GM21529 (cell line): Measurements from ENCODE around the gene PFDN2.
"Not testable (repeated sequence)": the region's sequence is repeated elsewhere in the genome, so short reads cannot be mapped to it uniquely, and the experiment has no call there.

Source experiments
- ATAC-seq: cut with Tn5 transposase; IDR thresholded peaks from one replicate; pipeline ENCODE4 v1.9.1; 2021; ENCODE audit not compliant: unreplicated experiment

PFDN2 gene

DNA sequence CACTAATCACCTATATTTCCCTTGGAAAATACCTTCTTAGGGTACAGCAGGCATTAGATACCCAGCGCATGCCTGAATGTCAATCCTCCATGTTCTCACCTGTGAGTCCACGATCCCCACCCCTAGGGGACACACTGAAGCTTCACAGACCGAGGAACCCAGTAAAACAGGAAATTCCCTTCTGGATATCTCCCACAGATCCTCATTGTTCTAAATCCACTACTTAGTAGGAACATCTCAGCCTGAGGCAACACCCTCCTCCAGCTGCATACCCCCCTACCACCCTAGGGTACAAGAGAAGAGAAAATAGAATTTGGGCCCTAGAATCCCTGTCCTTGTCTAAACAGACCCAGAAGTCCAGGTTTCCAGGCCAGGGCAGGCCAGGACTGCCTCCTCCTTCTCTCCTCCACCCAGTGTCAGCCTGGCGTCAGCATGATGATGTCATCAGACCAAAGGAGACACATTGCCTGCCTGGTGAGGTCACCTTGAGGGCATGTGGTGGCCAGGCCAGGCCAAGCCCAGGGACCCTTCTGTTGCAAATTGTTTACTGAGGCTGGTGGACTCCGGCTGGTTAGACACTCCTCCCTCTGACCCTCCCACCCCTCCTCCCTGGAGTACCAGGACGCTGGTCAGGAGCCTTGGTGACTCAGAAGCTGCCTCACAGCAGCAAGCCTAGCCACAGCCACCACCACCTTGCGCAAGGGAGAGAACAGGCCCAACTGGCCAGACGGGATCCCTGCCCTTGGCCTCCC lies 34.7 kb downstream of the PFDN2 start:
- no peak for ATAC-seq

DNA sequence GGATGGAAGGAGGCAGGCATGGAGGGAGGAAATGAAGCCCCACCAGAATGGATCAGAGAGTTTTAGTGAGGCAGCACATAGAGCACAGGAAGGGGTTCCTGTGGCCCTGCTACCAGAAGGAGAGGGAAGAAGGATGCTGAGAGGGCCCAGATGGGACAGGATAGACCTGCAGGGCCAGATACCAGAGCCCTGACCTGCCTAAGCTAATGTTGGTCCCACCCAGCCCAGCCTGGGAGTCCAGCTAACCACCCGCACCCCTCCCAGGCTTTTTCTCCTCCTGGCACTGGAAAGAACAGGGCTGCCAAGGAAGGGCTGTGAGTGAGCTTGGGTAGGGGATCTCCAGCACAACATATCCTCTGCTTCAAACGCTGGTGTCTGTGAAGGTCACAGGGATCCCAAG lies 35.4 kb downstream of the PFDN2 start:
- ATAC-seq = no peak

DNA sequence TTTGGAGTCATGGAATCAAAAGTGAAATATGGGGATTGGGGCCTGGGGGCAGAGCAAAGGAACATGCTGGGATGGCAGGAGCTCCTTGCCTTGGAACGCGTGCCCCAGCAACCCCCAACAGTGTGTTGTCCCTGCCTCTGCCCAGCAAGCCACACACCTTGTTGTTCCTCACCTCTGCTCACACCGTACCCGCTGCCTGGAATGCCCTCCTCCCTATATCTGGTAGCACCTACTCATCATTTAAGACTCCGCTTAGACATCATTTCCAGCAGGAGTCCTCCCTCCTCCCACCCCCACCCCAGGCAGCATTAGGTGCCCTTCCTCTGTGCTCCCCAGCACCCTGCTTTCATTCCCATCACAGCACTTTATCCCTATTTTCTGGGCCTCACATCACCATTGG lies 36.3 kb downstream of the PFDN2 start:
- no peak for ATAC-seq

DNA sequence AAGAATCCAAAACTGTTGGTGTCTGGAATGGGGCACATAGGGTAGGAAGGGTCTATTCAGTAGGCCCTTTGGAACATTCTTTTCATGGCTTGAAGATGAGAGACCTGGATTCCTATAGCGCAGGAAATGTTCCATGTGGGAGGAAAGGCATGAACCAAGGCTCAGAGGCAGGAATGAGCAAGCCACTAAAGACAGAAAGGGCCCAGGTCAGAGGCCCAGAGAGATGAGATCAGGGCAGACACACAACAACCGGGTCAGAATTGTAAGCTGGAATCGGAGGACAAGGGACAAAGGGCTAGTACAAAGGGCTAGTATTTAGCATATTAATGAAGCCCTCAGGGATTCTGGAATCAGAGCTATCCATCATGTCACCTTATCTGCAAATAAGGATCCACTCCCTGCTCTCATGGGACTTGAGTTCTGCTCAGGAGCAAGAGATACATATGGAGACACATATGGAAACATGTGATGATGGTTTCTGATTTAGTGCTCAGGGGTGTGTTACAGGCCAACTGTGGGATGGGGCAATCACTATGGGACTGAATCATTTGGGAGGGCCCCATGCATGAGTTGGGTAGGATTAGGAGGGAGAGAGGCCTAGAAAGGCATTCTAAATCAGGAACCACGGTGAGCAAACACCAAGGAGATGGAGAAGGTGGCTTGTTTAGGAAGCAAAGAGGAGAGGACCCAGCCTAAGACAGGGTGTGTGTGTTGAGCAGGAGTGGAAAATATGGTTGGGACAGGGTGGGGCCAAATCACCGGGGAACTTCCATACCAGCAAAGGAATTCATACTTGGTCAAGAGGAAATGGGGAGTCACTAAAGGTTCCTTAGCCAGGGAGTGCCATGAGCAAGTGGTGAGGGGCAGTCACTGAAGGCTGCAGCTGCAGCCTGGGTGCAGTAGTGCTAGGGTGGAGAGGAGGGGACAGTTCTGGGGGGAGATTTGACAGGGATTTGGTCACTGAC lies 37.1 kb downstream of the PFDN2 start:
- ATAC-seq = no peak

DNA sequence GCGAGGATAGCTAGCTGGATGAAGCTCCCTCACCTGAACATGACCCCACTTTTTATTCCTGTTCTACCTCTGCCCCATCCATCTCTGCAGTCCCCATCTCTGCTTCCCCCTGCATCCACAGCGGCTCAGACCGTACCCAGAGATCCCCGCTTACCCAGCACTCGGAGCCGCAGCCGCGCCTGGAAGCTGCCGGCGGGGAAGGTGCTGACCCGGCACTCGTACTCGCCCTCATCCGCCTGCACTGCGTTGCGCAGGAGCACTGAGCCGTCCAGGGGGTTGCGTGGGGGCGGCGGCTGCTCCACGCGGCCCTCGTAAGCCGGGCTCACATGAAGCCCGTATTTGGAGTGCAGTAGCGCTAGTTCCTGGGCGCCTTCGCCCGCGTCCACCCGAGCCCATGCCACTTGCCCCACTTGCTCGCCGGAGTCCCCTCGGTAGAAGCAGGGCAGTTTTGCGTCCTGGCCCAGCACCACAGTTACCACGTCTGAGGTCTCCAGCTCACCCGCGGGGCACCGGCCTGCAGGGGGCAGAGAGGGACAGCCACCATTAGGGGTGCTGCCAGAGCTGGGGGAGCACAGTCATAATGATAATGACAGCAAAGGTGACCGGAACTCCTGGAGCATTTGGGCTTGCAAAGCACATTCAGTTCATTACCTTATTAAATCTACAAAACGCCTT lies 38.3 kb downstream of the PFDN2 start:
- ATAC-seq = no peak

- no peak for ATAC-seq
These were observed 40.4 kb downstream of the PFDN2 start for GRCh38 chr1:161077426-161077825.

GRCh38 chr1:161076410-161076809 lies 41.4 kb downstream of the PFDN2 start:
- ATAC-seq = no peak

DNA sequence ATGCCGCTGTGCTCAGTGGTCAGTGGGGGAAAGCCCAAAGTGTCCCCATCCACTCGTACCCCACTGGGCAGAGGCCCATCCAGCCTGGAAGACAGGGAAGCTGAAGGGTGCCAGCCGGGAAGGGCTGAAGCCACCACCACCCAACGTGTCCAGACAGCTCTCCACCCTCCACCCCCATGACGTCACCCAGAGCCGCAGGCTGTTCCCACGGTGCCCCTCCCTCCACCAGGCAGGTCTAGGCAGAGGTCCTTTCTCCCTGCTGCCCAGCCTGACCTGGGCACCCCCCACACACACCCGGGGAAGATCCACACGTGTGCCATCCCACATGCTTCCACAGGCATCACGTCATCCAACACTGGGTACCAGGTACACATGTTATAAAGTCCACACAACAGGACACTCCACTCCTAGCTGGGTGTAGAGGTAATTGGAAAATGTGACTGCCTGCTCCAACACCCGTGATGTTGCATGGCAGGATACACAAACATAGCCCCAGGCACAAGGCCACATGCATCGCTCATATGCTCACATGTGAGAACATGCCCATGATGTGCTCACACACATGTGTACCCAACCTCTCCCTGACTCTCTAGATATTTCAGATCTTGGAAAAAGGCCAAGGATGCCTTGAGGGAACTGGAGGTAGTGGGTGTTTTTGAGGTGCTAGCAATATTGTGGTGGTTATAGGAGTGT lies 43.0 kb downstream of the PFDN2 start:
- ATAC-seq = no peak

- no peak for ATAC-seq
These were observed 44.2 kb downstream of the PFDN2 start for GRCh38 chr1:161073474-161074121.

GRCh38 chr1:161072751-161073449 lies 44.9 kb downstream of the PFDN2 start:
- no peak for ATAC-seq

DNA sequence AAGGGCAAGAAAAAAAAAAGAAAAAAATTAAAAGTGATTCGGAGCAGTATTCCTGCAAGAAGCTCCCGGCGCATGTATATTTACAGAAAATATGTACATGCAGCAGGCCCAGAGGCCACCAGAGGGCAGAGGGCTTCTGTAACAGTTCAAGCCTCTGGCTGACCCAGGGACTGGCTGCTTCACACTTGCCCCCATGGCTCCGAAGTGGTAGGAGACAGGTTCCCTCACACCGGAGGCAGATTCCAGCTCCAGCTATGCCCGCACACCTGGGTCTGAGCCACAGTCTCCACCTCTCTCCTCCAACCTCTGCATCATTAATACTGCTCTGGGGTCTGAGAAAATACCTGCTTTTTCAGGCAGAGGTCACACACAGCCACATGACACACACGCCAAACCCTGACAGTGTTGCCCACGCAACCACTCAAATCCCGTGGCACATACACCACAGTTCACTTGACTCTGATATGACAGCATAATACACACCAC lies 45.9 kb downstream of the PFDN2 start:
- no peak for ATAC-seq

GRCh38 chr1:161070761-161071160 lies 47.1 kb downstream of the PFDN2 start:
- ATAC-seq = no peak

DNA sequence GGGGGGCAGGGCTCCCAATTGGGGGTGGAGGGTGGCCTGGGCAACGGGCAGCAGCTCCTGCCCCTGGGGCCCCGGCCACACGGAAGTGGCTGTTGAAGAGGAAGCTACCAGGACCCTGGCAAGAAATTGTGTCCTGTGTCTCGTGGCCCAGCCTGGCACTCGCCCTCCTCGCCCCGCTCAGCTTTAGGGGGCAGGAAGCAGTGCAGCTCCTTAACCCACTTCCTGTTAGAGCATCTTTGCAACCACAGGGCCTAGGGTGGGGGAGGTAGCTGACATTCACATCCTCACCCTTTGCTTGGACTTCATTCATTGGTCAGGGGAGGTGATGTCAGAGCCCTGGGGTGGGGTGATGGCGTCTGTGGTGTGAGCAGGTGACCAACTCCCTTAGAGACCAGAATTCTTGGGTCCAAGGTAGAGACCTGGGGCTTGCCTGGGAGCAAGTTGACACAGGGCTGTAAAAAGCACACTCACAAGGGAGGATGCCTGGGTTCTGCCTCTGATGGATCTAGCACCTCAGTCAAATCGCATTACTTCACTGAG lies 48.0 kb downstream of the PFDN2 start, which contains the start of gene ARHGAP30:
Gene ARHGAP30, minus strand, starts transcription at position 161 of the 540 bp plus-strand sequence. CDS start 267 bp downstream, outside the sequence.
- ATAC-seq = peak; percentile 84

- ATAC-seq = peak; percentile 0
These were observed 48.6 kb downstream of the PFDN2 start for GRCh38 chr1:161069241-161069640.

DNA sequence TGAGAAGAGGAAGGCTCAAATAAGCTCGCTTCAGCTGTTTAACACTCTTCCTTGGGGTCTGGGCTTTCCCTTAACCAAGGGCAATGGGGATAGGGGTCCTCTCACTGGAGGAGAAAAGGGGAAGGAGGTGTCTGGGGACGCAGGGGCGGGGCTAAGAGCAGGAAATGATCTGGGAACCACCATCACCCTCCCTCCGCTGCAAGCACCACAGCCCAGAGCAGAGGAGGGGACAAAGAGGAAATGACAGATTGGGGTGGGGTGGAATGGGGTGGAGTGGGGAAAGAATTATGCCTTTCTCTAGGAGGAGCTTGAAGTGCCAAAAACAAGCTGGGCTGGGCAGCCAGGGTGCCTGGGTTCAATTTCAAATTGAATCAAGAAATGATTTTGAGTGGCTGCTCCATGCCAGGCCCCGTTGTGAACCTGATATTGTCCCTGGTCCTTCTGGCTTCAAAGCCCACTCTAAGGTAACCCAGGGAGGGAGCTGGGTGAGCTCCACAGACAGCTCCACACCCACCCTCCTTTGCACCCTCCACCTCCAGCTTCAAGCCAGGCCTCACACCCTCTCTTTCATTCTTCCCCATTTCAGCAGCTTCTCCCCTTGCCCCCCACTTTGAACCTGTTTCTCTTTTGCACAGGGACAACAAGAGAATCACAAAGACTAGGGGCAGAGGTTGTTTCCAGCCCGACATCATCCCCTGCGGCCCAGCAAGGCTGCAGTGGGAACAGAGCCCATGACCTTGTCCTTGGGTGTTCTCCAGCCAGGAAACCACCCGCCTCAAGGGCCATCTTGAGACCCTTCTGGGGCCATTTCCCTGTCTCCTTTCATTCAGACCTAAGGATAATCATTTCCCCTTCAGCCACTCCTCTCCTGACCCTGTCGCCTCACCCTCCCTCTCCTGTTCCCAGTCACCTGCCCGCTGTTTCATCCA lies 49.3 kb downstream of the PFDN2 start:
- peak; percentile 65 for ATAC-seq

DNA sequence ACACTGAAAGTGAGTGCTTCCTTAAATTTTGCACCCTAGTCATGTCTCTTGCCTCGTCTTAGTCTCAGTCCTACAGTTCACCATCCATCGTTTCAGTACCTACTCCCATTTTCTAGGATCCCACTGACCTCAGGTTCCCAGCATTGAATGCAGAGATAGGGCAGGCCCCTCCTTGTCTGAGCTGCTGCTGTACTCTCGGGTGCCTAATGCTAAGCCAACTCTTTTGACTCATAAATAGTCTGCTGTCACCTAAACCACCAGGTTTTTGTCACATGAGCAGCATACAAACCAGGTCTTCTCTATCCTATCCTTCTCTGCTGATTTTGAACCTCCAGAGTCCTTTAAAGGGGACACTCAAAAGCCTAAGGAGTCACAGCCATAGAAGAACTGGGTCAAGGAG lies 51.1 kb downstream of the PFDN2 start:
- ATAC-seq = no peak

DNA sequence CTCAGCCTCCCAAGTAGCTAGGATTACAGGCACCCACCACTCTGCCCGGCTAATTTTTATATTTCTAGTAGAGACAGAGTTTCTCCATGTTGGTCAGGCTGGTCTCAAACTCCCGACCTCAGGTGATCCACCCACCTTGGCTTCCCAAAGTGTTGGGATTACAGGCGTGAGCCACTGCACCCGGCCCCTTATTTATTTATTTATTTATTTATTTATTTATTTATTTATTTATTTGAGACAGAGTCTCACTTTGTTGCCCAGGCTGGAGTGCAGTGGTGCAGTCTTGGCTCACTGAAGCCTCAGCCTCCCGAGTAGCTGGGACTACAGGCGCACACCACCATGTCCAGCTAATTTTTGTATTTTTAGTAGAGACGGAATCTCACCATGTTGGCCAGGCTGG lies 52.2 kb downstream of the PFDN2 start:
- ATAC-seq = not testable (repeated sequence)

GRCh38 chr1:161063936-161064335 lies 53.9 kb downstream of the PFDN2 start:
- not testable (repeated sequence) for ATAC-seq
